HG03571 (cell line): ENCODE results near the gene CDKN1B.

Experiments
- ATAC-seq: cut with Tn5 transposase; IDR thresholded peaks from one replicate; pipeline ENCODE4 v1.9.1; 2021; ENCODE audit not compliant: unreplicated experiment

Gene CDKN1B

GRCh38 chr12:12755923-12756322, 38.8 kb downstream of the CDKN1B start:
- no peak for ATAC-seq

GRCh38 chr12:12757121-12757520, 40.0 kb downstream of the CDKN1B start:
- ATAC-seq, result no peak

GRCh38 chr12:12759234-12759915, 42.2 kb downstream of the CDKN1B start:
- ATAC-seq, result no peak

GRCh38 chr12:12764824-12765223, 47.7 kb downstream of the CDKN1B start:
- no peak for ATAC-seq

- ATAC-seq, result no peak
These were observed 53.1 kb downstream of the CDKN1B start for GRCh38 chr12:12770262-12770661.
